Measurements from ENCODE around the gene TOM1L2.

Gene TOM1L2

GRCh38 chr17:17836250-17836817, 135.9 kb downstream of the TOM1L2 start:
- peak; percentile 97 to 98 for DNase-seq (ENCODE audit: low read depth in 2 of 2)

- DNase-seq (ENCODE audit: low read depth in 2 of 2), result no peak
Measured at GRCh38 chr17:17835415-17836249, 136.6 kb downstream of the TOM1L2 start.

GRCh38 chr17:17834974-17835373, 137.2 kb downstream of the TOM1L2 start:
- DNase-seq (ENCODE audit: low read depth in 2 of 2), result no peak

- no peak for DNase-seq (ENCODE audit: low read depth in 2 of 2)
Measured at GRCh38 chr17:17833658-17834357, 138.4 kb downstream of the TOM1L2 start.

- DNase-seq (ENCODE audit: low read depth in 2 of 2), result no peak
Measured at GRCh38 chr17:17832032-17832363, 140.2 kb downstream of the TOM1L2 start.

- DNase-seq (ENCODE audit: low read depth in 2 of 2), result no peak
Measured at GRCh38 chr17:17831208-17832031, 140.8 kb downstream of the TOM1L2 start.

- DNase-seq (ENCODE audit: low read depth in 2 of 2), result no peak
Measured at GRCh38 chr17:17830740-17831207, 141.4 kb downstream of the TOM1L2 start.

GRCh38 chr17:17830269-17830567, 142.0 kb downstream of the TOM1L2 start:
- no peak for DNase-seq (ENCODE audit: low read depth in 2 of 2)

GRCh38 chr17:17827826-17828621, 144.2 kb downstream of the TOM1L2 start:
- DNase-seq (ENCODE audit: low read depth in 2 of 2), result no peak

- DNase-seq (ENCODE audit: low read depth in 2 of 2), result no peak
Measured at GRCh38 chr17:17826942-17827785, 145.0 kb downstream of the TOM1L2 start.

- no peak for DNase-seq (ENCODE audit: low read depth in 2 of 2)
Measured at GRCh38 chr17:17826342-17826713, 145.9 kb downstream of the TOM1L2 start.

GRCh38 chr17:17824783-17825614, 147.2 kb downstream of the TOM1L2 start:
- no peak for DNase-seq (ENCODE audit: low read depth in 2 of 2)

- DNase-seq (ENCODE audit: low read depth in 2 of 2), result no peak
Measured at GRCh38 chr17:17824119-17824782, 147.9 kb downstream of the TOM1L2 start.

- peak; percentile 49 to 66 for DNase-seq (ENCODE audit: low read depth in 2 of 2)
Measured at GRCh38 chr17:17823433-17824118, 148.6 kb downstream of the TOM1L2 start.

GRCh38 chr17:17822616-17823015, 149.6 kb downstream of the TOM1L2 start:
- DNase-seq (ENCODE audit: low read depth in 2 of 2), result no peak

- no peak for DNase-seq (ENCODE audit: low read depth in 2 of 2)
Measured at GRCh38 chr17:17822189-17822588, 150.0 kb downstream of the TOM1L2 start.

GRCh38 chr17:17820463-17821158, 151.6 kb downstream of the TOM1L2 start:
- DNase-seq (ENCODE audit: low read depth in 2 of 2), result no peak

GRCh38 chr17:17820046-17820445, 152.2 kb downstream of the TOM1L2 start:
- DNase-seq (ENCODE audit: low read depth in 2 of 2), result no peak
